OCI-LY1 (cell line): ENCODE measurements around the gene ELL.
A peak's percentile ranks its signal among the peaks of the same experiment; 100 is the strongest.

Source experiments
- H2AFZ ChIP-seq: fragments of 200-600 bp; sonication (generic), shearing (Covaris generic); 2 replicates; pipeline ENCODE4 v1.6.0; 2014; ENCODE audit warnings: antibody characterized with exemption, mild to moderate bottlenecking, low read length
- H3F3A ChIP-seq: fragments of 200-600 bp; sonication (generic), shearing (Covaris generic); 2 replicates; pipeline ENCODE4 v1.6.0; 2014; ENCODE audit warnings: mild to moderate bottlenecking, antibody characterized with exemption, low read length, moderate library complexity; ENCODE audit not compliant: insufficient read depth
- H3K27ac ChIP-seq: fragments of 200-600 bp; sonication (generic); 2 replicates; pipeline ENCODE4 v1.5.1; 2014; ENCODE audit warnings: low read length, mixed run types, mild to moderate bottlenecking, low read depth; ENCODE audit not compliant: poor library complexity, severe bottlenecking
- H3K27me3 ChIP-seq: fragments of 200-600 bp; sonication (generic); 2 replicates; pipeline ENCODE4 v1.6.0; 2014; ENCODE audit warnings: antibody characterized with exemption, mild to moderate bottlenecking, low read length, moderate library complexity; ENCODE audit not compliant: insufficient read depth
- H3K36me3 ChIP-seq: fragments of 200-600 bp; sonication (generic); 2 replicates; pipeline ENCODE4 v1.6.1; 2014; ENCODE audit warnings: mild to moderate bottlenecking, antibody characterized with exemption, low read length, moderate library complexity, mixed read lengths; ENCODE audit not compliant: insufficient read depth
- H3K4me1 ChIP-seq: fragments of 200-600 bp; sonication (generic); 2 replicates; pipeline ENCODE4 v1.5.1; 2014; ENCODE audit warnings: mild to moderate bottlenecking, low read length, moderate library complexity; ENCODE audit not compliant: insufficient read depth, severe bottlenecking
- H3K4me2 ChIP-seq: fragments of 200-600 bp; sonication (generic), shearing (Covaris generic); 2 replicates; pipeline ENCODE4 v1.6.1; 2014; ENCODE audit warnings: low read length
- H3K4me3 ChIP-seq: fragments of 200-600 bp; sonication (generic); 2 replicates; pipeline ENCODE4 v1.5.1; 2014; ENCODE audit warnings: low read length, low read depth, mild to moderate bottlenecking, mixed read lengths; ENCODE audit not compliant: poor library complexity, severe bottlenecking
- H3K79me2 ChIP-seq: fragments of 200-600 bp; shearing (Covaris generic); 2 replicates; pipeline ENCODE4 v1.6.1; 2016; ENCODE audit warnings: mixed run types, low read length, mixed read lengths; ENCODE audit not compliant: insufficient read depth
- H3K9ac ChIP-seq: fragments of 200-600 bp; sonication (generic), shearing (Covaris generic); 2 replicates; pipeline ENCODE4 v1.6.1; 2014; ENCODE audit warnings: mild to moderate bottlenecking, low read length, mixed read lengths
- H3K9me2 ChIP-seq: fragments of 200-600 bp; sonication (generic), shearing (Covaris generic); 2 replicates; pipeline ENCODE4 v1.6.1; 2014; ENCODE audit warnings: low read depth, mild to moderate bottlenecking, low read length, mixed read lengths
- H3K9me3 ChIP-seq: fragments of 200-600 bp; shearing (Covaris generic); 2 replicates; pipeline ENCODE4 v1.6.1; 2014; ENCODE audit warnings: low read length, mixed read lengths
- H4K20me1 ChIP-seq: fragments of 200-600 bp; sonication (generic), shearing (Covaris generic); 2 replicates; pipeline ENCODE4 v1.6.0; 2016; ENCODE audit warnings: mild to moderate bottlenecking, low read length; ENCODE audit not compliant: insufficient read depth
- CTCF ChIP-seq: fragments of 200-600 bp; sonication (generic), shearing (Covaris generic); IDR thresholded peaks from 2 replicates; pipeline ENCODE4 v1.5.1; 2017; ENCODE audit warnings: mild to moderate bottlenecking, antibody characterized with exemption, low read length, moderate library complexity, mixed read lengths
- EZH2 ChIP-seq: fragments of 200-600 bp; sonication (generic), shearing (Covaris generic); IDR thresholded peaks from 2 replicates; pipeline ENCODE4 v1.8.0; 2017; ENCODE audit warnings: borderline replicate concordance, mixed run types, mild to moderate bottlenecking, antibody characterized with exemption, low read length, moderate library complexity, mixed read lengths

Gene ELL

GRCh38 chr19:18426416-18426767 is 95.5 kb downstream of the ELL start:
- Histone ChIP-seq H3K4me2 (no peak overlapping the region), H3K9ac (no peak overlapping the region), H3K27ac (no peak overlapping the region), H3K27me3 (no peaks in the 10 kb centered on the region; the same call in 1 of the 2 replicates), H3K4me1 (peaks cover 28% of the 10 kb centered on the region), H4K20me1 (no peaks in the 10 kb centered on the region), H3K36me3 (no peaks in the 10 kb centered on the region), H3F3A (no peaks in the 10 kb centered on the region), H3K4me3 (no peak overlapping the region), H2AFZ (no peak overlapping the region), H3K9me3 (no peaks in the 10 kb centered on the region), H3K79me2 (no peaks in the 10 kb centered on the region), H3K9me2 (no peaks in the 10 kb centered on the region)
- TF ChIP-seq CTCF: no peak
- no peak for TF ChIP-seq EZH2

GRCh38 chr19:18425515-18426415 is 96.1 kb downstream of the ELL start:
- no peaks in the 10 kb centered on the region for H4K20me1 ChIP-seq

GRCh38 chr19:18424890-18425514 is 96.9 kb downstream of the ELL start:
- Histone ChIP-seq H3K9ac (no peak overlapping the region), H4K20me1 (no peaks in the 10 kb centered on the region)

More at GRCh38 chr19:18425515-18426415, 96.1 kb downstream of the ELL start:
- no peak overlapping the region for H3K4me3 ChIP-seq
- no peaks in the 10 kb centered on the region for H3K36me3 ChIP-seq
- no peak overlapping the region for H3K27ac ChIP-seq
- H3K4me2 ChIP-seq: no peak overlapping the region
- no peaks in the 10 kb centered on the region for H3K27me3 ChIP-seq
- no peaks in the 10 kb centered on the region for H3K79me2 ChIP-seq
- peaks cover 28% of the 10 kb centered on the region for H3K4me1 ChIP-seq
- H3K9me2 ChIP-seq: no peaks in the 10 kb centered on the region
- no peaks in the 10 kb centered on the region for H3K9me3 ChIP-seq
- H3F3A ChIP-seq: no peaks in the 10 kb centered on the region
- no peak overlapping the region for H3K9ac ChIP-seq
- H2AFZ ChIP-seq: no peak overlapping the region
- TF ChIP-seq EZH2 (no peak), CTCF (peak; percentile 6; the same call in 1 of the 2 replicates)

More at GRCh38 chr19:18424890-18425514, 96.9 kb downstream of the ELL start:
- H3K79me2 ChIP-seq: no peaks in the 10 kb centered on the region
- H2AFZ ChIP-seq: no peak overlapping the region
- H3K4me3 ChIP-seq: no peak overlapping the region
- H3K27ac ChIP-seq: no peak overlapping the region
- H3K27me3 ChIP-seq: no peaks in the 10 kb centered on the region
- peaks cover 33% of the 10 kb centered on the region for H3K4me1 ChIP-seq
- H3K4me2 ChIP-seq: no peak overlapping the region
- no peaks in the 10 kb centered on the region for H3F3A ChIP-seq
- H3K9me2 ChIP-seq: no peaks in the 10 kb centered on the region
- no peaks in the 10 kb centered on the region for H3K9me3 ChIP-seq
- TF ChIP-seq EZH2 (no peak), CTCF (no peak)
- no peaks in the 10 kb centered on the region for H3K36me3 ChIP-seq
